GM12875 (cell line): ENCODE measurements around the gene MAP1LC3B2.
"Not testable (repeated sequence)": the region's sequence is repeated elsewhere in the genome, so short reads cannot be mapped to it uniquely, and the experiment has no call there.

Experiments
- H3K4me3 ChIP-seq: one replicate; pipeline ENCODE4 v1.5.1; 2011; ENCODE audit warnings: low read depth, low read length, control low read depth
- CTCF ChIP-seq: IDR thresholded peaks from 2 replicates; pipeline ENCODE4 v1.5.1; 2011; ENCODE audit warnings: low read depth, mild to moderate bottlenecking, control low read depth, inconsistent platforms, low read length, moderate library complexity, borderline replicate concordance; ENCODE audit not compliant: insufficient read depth

Gene MAP1LC3B2

GRCh38 chr12:116565963-116566362 lies 6.8 kb downstream of the MAP1LC3B2 start:
- no peak for TF ChIP-seq CTCF
- H3K4me3 ChIP-seq: no peak overlapping the region

GRCh38 chr12:116568203-116568602 lies 9.0 kb downstream of the MAP1LC3B2 start:
- H3K4me3 ChIP-seq: no peak overlapping the region
- 0 out of 2 replicates have a peak, but pooled peaks have one; percentile 6 for TF ChIP-seq CTCF

- no peak overlapping the region for H3K4me3 ChIP-seq
- TF ChIP-seq CTCF: no peak
Measured at GRCh38 chr12:116571089-116571488, 11.9 kb downstream of the MAP1LC3B2 start.

- H3K4me3 ChIP-seq: no peak overlapping the region
- no peak for TF ChIP-seq CTCF
Measured at GRCh38 chr12:116573776-116574175, 14.6 kb downstream of the MAP1LC3B2 start.

- not testable (repeated sequence) for H3K4me3 ChIP-seq
Measured at GRCh38 chr12:116575754-116576153, 16.6 kb downstream of the MAP1LC3B2 start.

- no peak overlapping the region for H3K4me3 ChIP-seq
- no peak for TF ChIP-seq CTCF
Measured at GRCh38 chr12:116577154-116577561, 18.0 kb downstream of the MAP1LC3B2 start.

GRCh38 chr12:116578051-116578450 lies 18.9 kb downstream of the MAP1LC3B2 start:
- TF ChIP-seq CTCF: no peak
- H3K4me3 ChIP-seq: no peak overlapping the region

GRCh38 chr12:116582610-116583009 lies 23.4 kb downstream of the MAP1LC3B2 start:
- no peak overlapping the region for H3K4me3 ChIP-seq
- no peak for TF ChIP-seq CTCF
